Right lobe of liver (tissue), 4 donors: ENCODE measurements around the gene DNER.

Experiments
- CTCF ChIP-seq, 4 donors: fragments of 200-600 bp in 3 of 4; fragments of 450-650 bp in 1 of 4; IDR thresholded peaks; one replicate each; pipeline versions ENCODE4 v1.5.1 to v1.8.0; 2016 to 2022; ENCODE audit warnings: antibody characterized with exemption in 4 of 4, mild to moderate bottlenecking in 2 of 4
- POLR2A ChIP-seq: fragments of 450-650 bp; IDR thresholded peaks from one replicate; pipeline ENCODE4 v1.6.1; 2017; ENCODE audit warnings: antibody characterized with exemption, mild to moderate bottlenecking
- donor health status: DM: no; HTN: no; CAD: no.
- donor health status: DM: no; HTN: no; CAD: no.
- donor health status: DM: no; HTN: yes; CAD: no.

- no peak for TF ChIP-seq CTCF (IDR thresholded peaks at IDR 0.05)
- TF ChIP-seq POLR2A, result no peak
These were observed 116.1 kb downstream of the DNER start for GRCh38 chr2:229598227-229598626.
